Spleen (tissue), 11 donors: ENCODE measurements around the gene FRAT2. TPM values are rescaled to one million over a fixed set of nuclear protein-coding genes. Genes with fewer than 3 reads are reported as not detected.
A peak's percentile ranks its signal among the peaks of the same experiment; 100 is the strongest.

Experiments used
- DNase-seq: peaks from one replicate; pipeline ENCODE4 v3.0.0-alpha.2; 2020
- H3K27ac ChIP-seq, 8 donors: fragments of 200-600 bp; sonication (generic) in 7 of 8; 1 replicate in 4 of 8; 2 replicates in 4 of 8; pipeline versions ENCODE4 v1.5.0 to v1.8.0; 2016 to 2021; ENCODE audit warnings: inconsistent platforms in 4 of 8, mild to moderate bottlenecking in 4 of 8, moderate library complexity in 1 of 8
- H3K27me3 ChIP-seq, 7 donors: fragments of 200-600 bp; sonication (generic) in 6 of 7; replicated peaks in 1 of 7; 1 replicate in 4 of 7; 2 replicates in 3 of 7; pipeline versions ENCODE4 v1.5.0 to v1.8.0; 2016 to 2021; ENCODE audit warnings: inconsistent platforms in 3 of 7, mild to moderate bottlenecking in 1 of 7
- H3K36me3 ChIP-seq, 6 donors: fragments of 200-600 bp; sonication (generic) in 5 of 6; 1 replicate in 4 of 6; 2 replicates in 2 of 6; pipeline versions ENCODE4 v1.5.0 to v1.8.0; 2016 to 2021; ENCODE audit warnings: inconsistent platforms in 2 of 6
- H3K4me1 ChIP-seq, 6 donors: fragments of 200-600 bp; sonication (generic) in 5 of 6; 1 replicate in 3 of 6; 2 replicates in 3 of 6; pipeline versions ENCODE4 v1.5.0 to v1.8.0; 2016 to 2021; ENCODE audit warnings: inconsistent platforms in 3 of 6
- H3K4me3 ChIP-seq, 8 donors: fragments of 200-600 bp; sonication (generic) in 7 of 8; 1 replicate in 4 of 8; 2 replicates in 4 of 8; pipeline versions ENCODE4 v1.5.0 to v1.8.0; 2016 to 2021; ENCODE audit warnings: inconsistent platforms in 4 of 8, mild to moderate bottlenecking in 4 of 8, moderate library complexity in 2 of 8
- H3K9me3 ChIP-seq, 8 donors: fragments of 200-600 bp; sonication (generic) in 7 of 8; 1 replicate in 4 of 8; 2 replicates in 4 of 8; pipeline versions ENCODE4 v1.5.0 to v1.8.0; 2016 to 2021; ENCODE audit warnings: inconsistent platforms in 4 of 8
- CTCF ChIP-seq, 11 experiments: fragments of 200-600 bp in 7 of 11; fragments of 450-650 bp in 4 of 11; sonication (generic) in 4 of 11; IDR thresholded peaks in 8 of 11; conservative IDR thresholded peaks in 3 of 11; 1 replicate in 7 of 11; 2 replicates in 4 of 11; pipeline versions ENCODE4 v1.4.0 to v1.8.0; 2016 to 2021; ENCODE audit warnings: antibody characterized with exemption in 11 of 11, inconsistent platforms in 4 of 11, mild to moderate bottlenecking in 1 of 11
- POLR2A ChIP-seq, 3 donors: fragments of 450-650 bp; IDR thresholded peaks; one replicate each; pipeline ENCODE4 v1.5.1; 2017; ENCODE audit warnings: antibody characterized with exemption in 3 of 3, mild to moderate bottlenecking in 1 of 3
- POLR2AphosphoS5 ChIP-seq, 3 donors: sonication (generic); formaldehyde crosslinking; IDR thresholded peaks; one replicate each; pipeline ENCODE4 v1.5.1; 2017; ENCODE audit warnings: antibody characterized with exemption in 3 of 3
- WGBS, 5 donors: extraction: QIAGEN DNeasy Blood & Tissue Kit in 3 of 5; methylation state at CpG; one replicate each; pipeline versions ENCODE4 v1.1.5 to v1.1.7; 2013 to 2018; 5-methylcytosine and 5-hydroxymethylcytosine counted together
- intact Hi-C: fragments of 100-400 bp; cut with DNase I; formaldehyde crosslinking; loops from one replicate; pipeline ENCODE4 v1.15.0; 2023; ENCODE audit warnings: low total_unique reads
- polyA plus RNA-seq, 3 donors: library from polyadenylated mRNA; stranded (reverse); fragments of 200-250 nt; gene quantifications; one replicate each; pipeline ENCODE4 v1.2.1, GENCODE V29; 2013
- total RNA-seq, 7 donors: library from RNA; depleted of rRNA in 3 of 7; stranded (reverse); fragments of >200 nt in 3 of 7; fragmentation: NEBNext Ultra II Directional in 4 of 7; extraction: Animal tissue kit (Norgen Biotek cat#: 25700) in 4 of 7; gene quantifications; one replicate each; pipeline versions ENCODE4 v1.1.0 to v1.2.1, GENCODE V29; 2016 to 2021
- donor health status: healthy with polysubstance abuse.
- donor health status: DM: no; HTN: no; CAD: no; lungs with moderate emphysema.
- donor health status: DM: no; HTN: no; CAD: no.
- donor health status: Bipolar disorder and iron deficiency.
- donor health status: healthy.
- donor health status: DM: no; HTN: no; CAD: no.
- donor health status: DM: yes; HTN: yes; CAD: no.

FRAT2 gene
- total and polyA plus RNA-seq, 10 donors: 12.3 to 75.6 (median 36.8) TPM

- Histone ChIP-seq H3K9me3 (no peaks in the 10 kb centered on the region), H3K27me3 (no peaks in the 10 kb centered on the region), H3K4me3 (no peak overlapping the region), H3K36me3 (peaks cover 0 to 99% (median 65%) of the 10 kb centered on the region in 6 donors), H3K4me1 (peaks cover 0 to 64% (median 4%) of the 10 kb centered on the region in 6 donors), H3K27ac (peak overlapping the region in 4 of 8 donors; percentile 62 to 96 (median 75))
- intact Hi-C loops: no loop called here
- no peak for TF ChIP-seq CTCF (IDR thresholded peaks at IDR 0.05 in 8 of 11, conservative IDR thresholded peaks at IDR 0.05 in 3 of 11)
- no peak for TF ChIP-seq POLR2A (IDR thresholded peaks at IDR 0.05)
- TF ChIP-seq POLR2AphosphoS5 (IDR thresholded peaks at IDR 0.05): peak in 1 of 3 donors; percentile 9
- 95 to 98% (median 96%) methylated on average over 9 to 10 of the region's 10 CpGs for WGBS, 5 donors
- DNase-seq: peak; percentile 73
These were observed 38.9 kb upstream of the FRAT2 start for GRCh38 chr10:97373456-97373855.

- DNase-seq: peak; percentile 60
- no peaks in the 10 kb centered on the region for H3K27me3 ChIP-seq
- intact Hi-C loops: no loop called here
- no peaks in the 10 kb centered on the region for H3K9me3 ChIP-seq
- peak overlapping the region in 1 of 8 donors; percentile 9 for H3K4me3 ChIP-seq
- peaks cover 0 to 99% (median 61%) of the 10 kb centered on the region in 6 donors for H3K36me3 ChIP-seq
- peaks cover 0 to 73% (median 6%) of the 10 kb centered on the region in 6 donors for H3K4me1 ChIP-seq
- TF ChIP-seq POLR2A (IDR thresholded peaks at IDR 0.05): no peak
- TF ChIP-seq POLR2AphosphoS5 (IDR thresholded peaks at IDR 0.05): no peak
- no peak for TF ChIP-seq CTCF (IDR thresholded peaks at IDR 0.05 in 8 of 11, conservative IDR thresholded peaks at IDR 0.05 in 3 of 11)
- 91 to 95% (median 93%) methylated on average over 7 of the region's 7 CpGs for WGBS, 5 donors
- H3K27ac ChIP-seq: peak overlapping the region in 6 of 8 donors; percentile 28 to 96 (median 64)
These were observed 37.8 kb upstream of the FRAT2 start for GRCh38 chr10:97372233-97372875.

GRCh38 chr10:97371696-97372095, 37.2 kb upstream of the FRAT2 start:
- Histone ChIP-seq H3K27me3 (no peaks in the 10 kb centered on the region), H3K9me3 (no peaks in the 10 kb centered on the region), H3K36me3 (peaks cover 0 to 99% (median 67%) of the 10 kb centered on the region in 6 donors), H3K27ac (peak overlapping the region in 4 of 8 donors; percentile 62 to 96 (median 75)), H3K4me3 (no peak overlapping the region), H3K4me1 (peaks cover 0 to 73% (median 9%) of the 10 kb centered on the region in 6 donors)
- DNase-seq: no peak
- 80 to 93% (median 92%) methylated on average over 4 to 7 of the region's 7 CpGs for WGBS, 5 donors
- intact Hi-C loops: no loop called here
- no peak for TF ChIP-seq CTCF (IDR thresholded peaks at IDR 0.05 in 8 of 11, conservative IDR thresholded peaks at IDR 0.05 in 3 of 11)
- TF ChIP-seq POLR2A (IDR thresholded peaks at IDR 0.05): no peak
- TF ChIP-seq POLR2AphosphoS5 (IDR thresholded peaks at IDR 0.05): no peak

GRCh38 chr10:97367126-97367649, 32.7 kb upstream of the FRAT2 start:
- WGBS, 5 donors: 90 to 96% (median 95%) methylated on average over 12 of the region's 12 CpGs
- peak overlapping the region in 7 of 8 donors; percentile 89 to 97 (median 95) for H3K27ac ChIP-seq
- H3K36me3 ChIP-seq: peaks cover 0 to 100% (median 59%) of the 10 kb centered on the region in 6 donors
- H3K27me3 ChIP-seq: no peaks in the 10 kb centered on the region
- TF ChIP-seq CTCF (IDR thresholded peaks at IDR 0.05 in 8 of 11, conservative IDR thresholded peaks at IDR 0.05 in 3 of 11) (no peak), POLR2A (IDR thresholded peaks at IDR 0.05) (no peak), POLR2AphosphoS5 (IDR thresholded peaks at IDR 0.05) (no peak)
- no peaks in the 10 kb centered on the region for H3K9me3 ChIP-seq
- intact Hi-C loops: no loop called here
- peak overlapping the region in 1 of 8 donors; percentile 54 for H3K4me3 ChIP-seq
- H3K4me1 ChIP-seq: peaks cover 3 to 76% (median 24%) of the 10 kb centered on the region in 6 donors
- DNase-seq: no peak
